ENCODE results near the gene MRPL32. TPM values are rescaled to one million over a fixed set of nuclear protein-coding genes. Genes with fewer than 3 reads are reported as not detected.
A peak's percentile ranks its signal among the peaks of the same experiment; 100 is the strongest.

Gene MRPL32
- total RNA-seq, 1 donor = 38.4 TPM

DNA sequence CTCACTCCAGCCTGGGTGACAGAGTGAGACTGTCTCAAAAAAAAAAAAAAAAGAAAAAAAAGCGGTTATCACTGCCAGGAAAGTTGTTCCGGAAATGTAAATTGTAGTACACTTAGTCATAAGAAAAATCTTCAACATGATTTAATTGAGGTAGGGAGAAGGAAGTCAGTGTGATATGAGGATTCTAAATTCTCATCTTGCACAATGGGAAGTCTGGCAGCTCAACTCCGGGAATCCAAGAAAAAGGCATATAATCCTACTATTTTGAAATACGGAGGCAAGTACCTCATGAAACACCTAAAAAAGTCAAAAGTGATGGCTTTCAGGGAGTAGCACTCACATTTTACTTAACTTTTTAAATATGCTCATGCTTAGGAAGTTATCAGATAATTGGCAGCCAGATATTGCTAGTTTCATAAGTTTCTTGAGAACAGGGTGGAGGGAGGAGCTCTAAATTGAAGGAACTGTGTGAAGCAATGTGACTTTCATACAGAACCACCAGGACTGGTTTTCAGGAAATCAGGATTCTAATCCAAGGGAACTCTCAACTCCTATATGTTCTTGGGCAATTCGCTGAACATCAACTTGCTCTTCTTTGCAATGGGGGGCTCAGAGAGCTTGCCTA lies 17.6 kb upstream of the MRPL32 start:
- H3K9me3 ChIP-seq (ENCODE audit: low read depth, low read length) = no peaks in the 10 kb centered on the region

DNA sequence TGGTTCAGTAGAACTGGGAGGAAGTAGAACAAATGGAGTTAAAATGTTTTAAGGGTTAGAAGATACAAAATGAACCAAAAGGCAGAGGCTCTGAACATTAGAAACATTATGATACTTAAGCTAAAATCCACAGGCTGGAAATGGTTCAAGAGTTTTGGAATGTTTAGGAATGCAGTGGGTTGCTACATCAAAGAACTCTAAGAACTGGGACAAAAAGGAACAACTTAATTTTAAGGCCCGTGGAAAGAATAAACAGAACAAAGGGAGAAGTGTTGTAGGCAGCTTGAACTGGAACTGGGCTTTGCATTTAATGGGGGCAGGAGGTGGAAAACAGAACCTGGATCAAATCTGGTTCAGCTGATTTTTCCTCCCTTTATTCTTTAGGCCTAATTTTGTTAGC lies 16.8 kb upstream of the MRPL32 start:
- H3K4me3 ChIP-seq (ENCODE audit: low read length) = no peak overlapping the region

More for the DNA sequence above, 17.6 kb upstream of the MRPL32 start:
- no peak overlapping the region for H3K4me3 ChIP-seq (ENCODE audit: low read length)
- no peaks in the 10 kb centered on the region for H3K27me3 ChIP-seq (ENCODE audit: insufficient read depth, low read length)
- peaks cover 34% of the 10 kb centered on the region for H3K4me1 ChIP-seq (ENCODE audit: insufficient read depth, low read length)

GRCh38 chr7:42922017-42922753 lies 10.0 kb upstream of the MRPL32 start:
- Histone ChIP-seq H3K9me3 (ENCODE audit: low read depth, low read length) (no peaks in the 10 kb centered on the region), H3K4me3 (ENCODE audit: low read length) (no peak overlapping the region), H3K4me1 (ENCODE audit: insufficient read depth, low read length) (peaks cover 17% of the 10 kb centered on the region), H3K27me3 (ENCODE audit: insufficient read depth, low read length) (no peaks in the 10 kb centered on the region)

More for the DNA sequence above, 16.8 kb upstream of the MRPL32 start:
- Histone ChIP-seq H3K4me1 (ENCODE audit: insufficient read depth, low read length) (peaks cover 32% of the 10 kb centered on the region), H3K27me3 (ENCODE audit: insufficient read depth, low read length) (no peaks in the 10 kb centered on the region), H3K9me3 (ENCODE audit: low read depth, low read length) (no peaks in the 10 kb centered on the region)

- Histone ChIP-seq H3K4me1 (ENCODE audit: insufficient read depth, low read length) (peaks cover 19% of the 10 kb centered on the region), H3K27me3 (ENCODE audit: insufficient read depth, low read length) (no peaks in the 10 kb centered on the region), H3K4me3 (ENCODE audit: low read length) (no peak overlapping the region), H3K9me3 (ENCODE audit: low read depth, low read length) (no peaks in the 10 kb centered on the region)
Measured at GRCh38 chr7:42924223-42924838, 7.8 kb upstream of the MRPL32 start.

GRCh38 chr7:42925630-42926029 lies 6.5 kb upstream of the MRPL32 start:
- no peak overlapping the region for H3K4me3 ChIP-seq (ENCODE audit: low read length)
- no peaks in the 10 kb centered on the region for H3K9me3 ChIP-seq (ENCODE audit: low read depth, low read length)
- peaks cover 32% of the 10 kb centered on the region for H3K4me1 ChIP-seq (ENCODE audit: insufficient read depth, low read length)
- no peaks in the 10 kb centered on the region for H3K27me3 ChIP-seq (ENCODE audit: insufficient read depth, low read length)

- Histone ChIP-seq H3K4me3 (ENCODE audit: low read length) (no peak overlapping the region), H3K4me1 (ENCODE audit: insufficient read depth, low read length) (peaks cover 37% of the 10 kb centered on the region), H3K27me3 (ENCODE audit: insufficient read depth, low read length) (no peaks in the 10 kb centered on the region), H3K9me3 (ENCODE audit: low read depth, low read length) (no peaks in the 10 kb centered on the region)
Measured at GRCh38 chr7:42926204-42926603, 6.0 kb upstream of the MRPL32 start.

- Histone ChIP-seq H3K9me3 (ENCODE audit: low read depth, low read length) (no peaks in the 10 kb centered on the region), H3K27me3 (ENCODE audit: insufficient read depth, low read length) (no peaks in the 10 kb centered on the region), H3K4me1 (ENCODE audit: insufficient read depth, low read length) (peaks cover 52% of the 10 kb centered on the region), H3K4me3 (ENCODE audit: low read length) (no peak overlapping the region)
Measured at GRCh38 chr7:42928754-42929153, 3.4 kb upstream of the MRPL32 start.

DNA sequence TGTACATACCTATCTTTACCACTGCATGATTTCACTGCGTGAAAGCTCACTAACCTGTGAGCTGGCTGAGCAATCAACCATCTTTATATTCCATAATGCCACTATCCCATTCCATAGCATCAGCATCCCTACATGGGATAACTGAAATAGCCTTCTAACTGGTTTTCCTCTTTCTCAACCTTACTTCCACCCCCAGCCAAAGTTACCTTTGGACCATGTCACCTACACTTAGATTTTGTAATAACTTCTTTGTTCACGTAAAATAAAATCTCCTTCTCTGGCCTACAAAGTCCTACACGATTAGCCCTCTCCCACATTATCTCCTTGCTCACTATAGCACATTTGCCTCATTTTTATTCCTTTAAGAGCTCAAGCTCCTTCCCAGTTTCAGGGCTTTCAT lies 2.7 kb upstream of the MRPL32 start:
- no peaks in the 10 kb centered on the region for H3K27me3 ChIP-seq (ENCODE audit: insufficient read depth, low read length)
- H3K4me1 ChIP-seq (ENCODE audit: insufficient read depth, low read length) = peaks cover 56% of the 10 kb centered on the region
- no peak overlapping the region for H3K4me3 ChIP-seq (ENCODE audit: low read length)
- H3K9me3 ChIP-seq (ENCODE audit: low read depth, low read length) = no peaks in the 10 kb centered on the region

DNA sequence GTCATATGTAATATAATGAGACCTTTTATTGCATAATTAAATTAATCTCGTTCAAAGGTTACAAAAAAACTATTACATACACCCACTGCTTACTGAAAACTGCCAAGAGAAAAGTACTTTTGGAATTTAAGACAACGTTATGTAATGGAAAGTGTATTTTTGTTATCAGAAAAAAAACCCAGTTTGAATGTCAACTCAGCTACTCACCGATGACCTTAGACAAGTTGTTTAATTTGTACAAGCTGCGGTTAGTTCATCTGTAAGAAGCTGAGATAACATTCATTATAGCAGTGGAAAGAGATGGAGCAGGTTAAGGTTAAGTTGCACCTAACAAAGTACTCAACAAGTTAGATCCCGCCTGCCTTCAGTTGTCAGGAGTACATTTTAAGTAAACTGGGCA lies 1.3 kb upstream of the MRPL32 start:
- Histone ChIP-seq H3K4me3 (ENCODE audit: low read length) (peak overlapping the region; percentile 95), H3K4me1 (ENCODE audit: insufficient read depth, low read length) (peaks cover 45% of the 10 kb centered on the region), H3K27me3 (ENCODE audit: insufficient read depth, low read length) (no peaks in the 10 kb centered on the region), H3K9me3 (ENCODE audit: low read depth, low read length) (no peaks in the 10 kb centered on the region)

- Histone ChIP-seq H3K27me3 (ENCODE audit: insufficient read depth, low read length) (no peaks in the 10 kb centered on the region), H3K9me3 (ENCODE audit: low read depth, low read length) (no peaks in the 10 kb centered on the region), H3K4me3 (ENCODE audit: low read length) (peak overlapping the region; percentile 95), H3K4me1 (ENCODE audit: insufficient read depth, low read length) (peaks cover 39% of the 10 kb centered on the region)
Measured at GRCh38 chr7:42931447-42931833, 736 bp upstream of the MRPL32 start.

DNA sequence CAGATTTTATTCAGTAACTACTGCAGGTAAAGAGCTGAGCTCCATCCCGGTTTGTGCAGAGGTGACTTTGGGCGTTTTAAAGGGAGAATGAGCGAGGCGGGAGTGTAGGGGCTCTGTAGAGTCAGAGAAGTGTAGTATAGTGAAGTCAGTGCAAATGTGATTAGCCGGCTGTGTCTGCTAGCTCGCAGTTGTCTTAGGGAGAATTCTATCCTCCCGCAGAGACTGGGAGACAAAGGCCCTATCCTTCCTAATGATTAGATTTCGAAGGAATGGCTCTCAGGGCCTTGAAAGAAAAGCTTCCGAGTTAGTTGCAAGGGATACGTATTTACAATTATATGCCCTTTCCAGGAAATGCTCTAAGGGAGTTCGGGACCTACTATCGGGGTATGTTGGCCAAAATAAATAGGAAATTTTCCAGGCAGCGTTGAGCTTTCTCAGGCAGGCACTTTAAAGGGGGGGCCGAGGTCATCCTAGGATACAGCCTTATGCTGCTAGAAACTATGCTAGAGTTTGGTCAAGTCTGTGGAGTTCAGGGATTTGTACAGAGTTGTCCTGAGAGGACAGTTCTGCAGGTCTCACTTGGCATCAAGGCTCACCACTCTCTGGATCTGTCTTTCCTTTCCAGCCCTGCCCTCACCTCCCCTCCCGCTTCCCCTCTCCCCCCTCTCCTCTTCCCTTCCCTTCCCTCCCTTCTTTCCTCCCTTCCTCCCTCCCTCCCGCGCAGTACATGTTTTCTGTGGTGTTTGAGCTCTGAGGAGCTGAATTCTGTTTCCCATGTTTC lies 825 bp downstream of the MRPL32 start:
- Histone ChIP-seq H3K4me3 (ENCODE audit: low read length) (peak overlapping the region; percentile 95), H3K4me1 (ENCODE audit: insufficient read depth, low read length) (peaks cover 38% of the 10 kb centered on the region), H3K9me3 (ENCODE audit: low read depth, low read length) (no peaks in the 10 kb centered on the region), H3K27me3 (ENCODE audit: insufficient read depth, low read length) (no peaks in the 10 kb centered on the region)

GRCh38 chr7:42934291-42934690 lies 2.1 kb downstream of the MRPL32 start:
- Histone ChIP-seq H3K9me3 (ENCODE audit: low read depth, low read length) (no peaks in the 10 kb centered on the region), H3K4me3 (ENCODE audit: low read length) (no peak overlapping the region), H3K27me3 (ENCODE audit: insufficient read depth, low read length) (no peaks in the 10 kb centered on the region), H3K4me1 (ENCODE audit: insufficient read depth, low read length) (peaks cover 37% of the 10 kb centered on the region)

- H3K9me3 ChIP-seq (ENCODE audit: low read depth, low read length) = no peaks in the 10 kb centered on the region
- peaks cover 22% of the 10 kb centered on the region for H3K4me1 ChIP-seq (ENCODE audit: insufficient read depth, low read length)
- no peak overlapping the region for H3K4me3 ChIP-seq (ENCODE audit: low read length)
- H3K27me3 ChIP-seq (ENCODE audit: insufficient read depth, low read length) = no peaks in the 10 kb centered on the region
Measured at GRCh38 chr7:42935861-42936260, 3.7 kb downstream of the MRPL32 start.

- H3K4me3 ChIP-seq (ENCODE audit: low read length) = no peak overlapping the region
- no peaks in the 10 kb centered on the region for H3K27me3 ChIP-seq (ENCODE audit: insufficient read depth, low read length)
- H3K9me3 ChIP-seq (ENCODE audit: low read depth, low read length) = no peaks in the 10 kb centered on the region
- H3K4me1 ChIP-seq (ENCODE audit: insufficient read depth, low read length) = no peaks in the 10 kb centered on the region
Measured at GRCh38 chr7:42939457-42940240, 7.5 kb downstream of the MRPL32 start.
